Measurements from ENCODE around the gene SUN2.

Gene SUN2

DNA sequence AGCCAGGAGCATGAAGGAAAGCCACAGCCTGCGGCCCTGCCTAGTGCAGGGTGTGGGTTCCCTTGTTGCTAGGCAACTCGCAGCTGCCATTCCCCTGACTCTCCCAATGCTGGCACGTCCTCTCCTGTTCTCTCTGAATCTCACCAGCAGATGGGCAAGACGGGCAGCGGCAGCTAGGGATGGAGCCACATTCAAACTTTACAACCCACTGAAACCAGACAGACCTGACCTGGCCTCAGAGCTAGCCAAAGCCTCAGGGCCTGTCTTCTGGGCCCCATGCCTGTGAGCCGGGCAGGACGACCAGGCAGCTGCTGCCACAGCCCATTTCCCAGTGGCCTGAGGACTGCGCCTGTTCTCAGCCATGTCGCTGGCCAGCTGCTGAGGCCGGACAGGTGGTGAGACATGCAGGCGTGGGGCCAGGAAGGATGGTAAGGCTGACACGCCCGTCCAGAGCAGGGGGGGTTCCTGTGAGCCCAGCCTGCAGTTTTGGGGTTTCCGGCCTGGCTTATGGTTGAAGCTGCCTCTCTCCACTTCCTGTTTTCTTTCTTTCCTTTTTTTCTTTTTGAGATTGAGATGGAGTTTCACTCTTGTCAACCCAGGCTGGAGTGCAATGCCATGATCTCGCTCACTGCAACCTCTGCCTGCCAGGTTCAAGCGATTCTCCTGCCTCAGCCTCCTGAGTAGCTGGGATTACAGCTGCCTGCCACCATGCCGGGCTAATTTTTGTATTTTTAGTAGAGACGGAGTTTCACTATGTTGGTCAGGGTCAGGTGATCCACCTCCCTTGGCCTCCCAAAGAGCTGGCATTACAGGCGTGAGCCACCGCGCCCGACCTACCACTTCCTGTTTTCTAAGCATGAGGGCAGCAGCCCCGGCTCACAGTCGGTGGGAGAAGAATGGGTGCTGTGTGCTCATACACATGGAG lies 4.1 kb downstream of the SUN2 start:
- DNase-seq, result peak; percentile 40

DNA sequence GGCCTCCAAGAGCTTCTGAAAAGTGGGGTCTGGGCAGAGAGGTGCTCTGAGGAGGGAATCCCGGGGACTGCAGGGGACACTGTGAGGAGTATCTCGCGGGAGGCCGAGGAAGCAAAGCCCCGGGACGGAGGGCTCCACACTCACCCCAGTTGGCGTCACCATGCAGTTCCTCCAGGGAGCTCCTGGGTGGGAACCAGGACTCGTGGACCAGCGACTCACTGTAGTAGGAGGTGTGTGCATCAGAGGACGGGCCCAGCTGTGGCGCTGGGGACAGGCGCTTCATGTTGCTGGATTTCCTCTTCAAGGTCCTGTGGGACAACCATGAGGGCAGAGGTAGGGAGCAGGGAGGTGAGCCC lies 4.8 kb downstream of the SUN2 start:
- DNase-seq, result no peak

DNA sequence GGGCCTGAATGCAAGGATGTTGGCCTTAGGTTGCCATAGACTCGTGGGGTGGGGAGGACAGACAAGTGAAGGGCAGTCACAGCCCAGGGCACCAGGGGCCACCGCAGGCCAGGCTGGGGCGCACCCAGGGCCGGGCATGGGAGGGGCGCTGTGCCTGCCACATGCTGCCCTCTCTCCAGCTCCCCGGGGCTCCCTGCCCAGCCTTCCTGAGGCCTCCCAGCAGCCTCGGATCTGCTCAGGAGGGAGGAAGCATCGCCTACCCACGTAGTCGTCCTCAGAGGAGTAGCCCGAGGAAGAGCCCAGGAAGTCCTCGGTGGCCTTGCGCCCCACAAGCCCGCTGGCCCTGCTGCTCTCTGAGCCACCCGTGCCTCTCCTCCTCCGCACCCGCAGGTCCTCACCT lies 5.2 kb downstream of the SUN2 start:
- DNase-seq, result no peak

DNA sequence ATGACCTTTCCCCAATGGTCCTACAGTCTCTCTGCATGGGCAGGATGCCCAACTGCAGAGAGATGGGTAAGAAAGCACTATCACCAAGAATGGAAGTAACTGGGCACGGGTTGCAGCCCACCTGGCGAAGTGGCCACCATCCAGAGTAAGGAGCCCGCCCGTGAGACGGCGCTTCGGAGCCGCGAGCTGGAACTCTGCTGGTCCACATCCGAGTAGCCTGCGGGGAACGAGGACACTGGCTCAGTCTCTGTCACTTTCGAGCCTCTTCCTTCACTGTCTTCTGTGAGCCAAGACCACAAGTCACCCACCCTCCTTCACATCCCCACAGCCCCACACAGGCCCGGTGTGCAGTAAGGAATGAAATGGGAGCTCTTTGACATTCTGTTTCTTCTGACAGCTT lies 5.7 kb downstream of the SUN2 start:
- no peak for DNase-seq

DNA sequence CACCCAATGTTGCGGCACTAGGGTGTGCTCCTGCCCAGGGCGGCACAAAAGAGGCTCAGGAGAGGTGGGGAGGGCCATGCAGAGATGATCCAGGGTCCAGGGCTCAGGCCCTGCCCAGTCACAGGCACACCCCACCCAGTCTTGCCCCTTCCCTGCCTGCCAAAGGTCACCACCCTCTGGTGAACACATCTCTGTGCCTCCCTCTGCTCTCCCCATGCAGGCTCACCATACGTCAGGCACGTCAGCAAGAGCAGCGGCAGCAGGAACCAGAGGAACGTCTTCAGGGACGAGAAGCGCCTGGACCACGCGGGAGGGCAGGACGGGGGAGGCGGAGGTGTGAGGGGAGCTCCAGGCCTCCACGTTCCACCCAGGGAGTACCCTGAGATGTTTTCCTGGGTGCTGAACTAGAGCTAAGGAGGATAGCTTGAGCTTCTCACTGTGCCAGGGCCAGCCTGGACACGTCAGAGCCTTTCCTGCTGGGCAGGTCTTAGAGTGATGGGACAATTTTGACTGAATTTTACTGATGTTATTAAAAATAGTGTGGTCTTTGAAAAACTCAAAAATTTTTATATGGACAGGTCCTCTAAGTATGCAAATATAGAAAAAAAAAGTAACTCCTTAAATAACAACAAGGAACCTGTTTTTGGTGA lies 7.2 kb downstream of the SUN2 start:
- DNase-seq, result no peak

DNA sequence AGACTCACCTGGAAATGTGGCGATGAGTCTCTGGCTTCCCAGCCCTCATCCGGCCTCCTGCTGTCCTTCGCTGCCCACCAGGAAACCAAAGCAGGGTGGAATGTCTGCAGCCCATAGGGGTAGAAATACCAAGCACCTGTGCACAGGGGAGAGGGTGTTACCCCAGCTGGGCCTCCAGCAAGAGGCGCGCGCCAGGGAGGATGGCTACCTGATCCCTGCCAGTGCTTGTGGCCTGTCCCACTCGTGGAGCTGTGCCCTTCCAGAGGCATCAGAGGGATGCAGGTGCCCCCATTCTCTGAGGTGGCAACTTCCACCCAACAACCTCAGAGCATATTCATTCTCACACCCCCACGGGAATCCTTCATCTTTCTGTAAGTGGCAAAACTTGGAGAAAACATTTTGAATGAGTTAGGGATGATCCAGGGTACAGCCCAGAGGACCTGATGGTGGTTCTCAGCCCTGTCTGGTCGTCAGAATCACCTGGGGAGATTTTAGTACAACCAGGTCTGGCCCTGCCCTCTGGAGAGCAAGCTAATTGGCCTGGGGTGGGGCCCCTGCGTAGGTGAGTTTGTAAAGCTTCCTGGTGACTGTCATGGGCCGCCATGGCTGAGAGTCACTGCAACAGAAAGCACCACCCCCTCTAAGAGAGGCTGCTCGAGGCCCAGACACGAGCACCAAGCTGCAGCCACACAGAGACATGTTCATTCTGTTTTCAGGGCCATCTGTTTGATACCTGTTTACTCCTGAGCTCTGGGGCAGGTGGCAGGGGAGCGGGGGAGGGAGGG lies 9.9 kb downstream of the SUN2 start:
- no peak for DNase-seq

DNA sequence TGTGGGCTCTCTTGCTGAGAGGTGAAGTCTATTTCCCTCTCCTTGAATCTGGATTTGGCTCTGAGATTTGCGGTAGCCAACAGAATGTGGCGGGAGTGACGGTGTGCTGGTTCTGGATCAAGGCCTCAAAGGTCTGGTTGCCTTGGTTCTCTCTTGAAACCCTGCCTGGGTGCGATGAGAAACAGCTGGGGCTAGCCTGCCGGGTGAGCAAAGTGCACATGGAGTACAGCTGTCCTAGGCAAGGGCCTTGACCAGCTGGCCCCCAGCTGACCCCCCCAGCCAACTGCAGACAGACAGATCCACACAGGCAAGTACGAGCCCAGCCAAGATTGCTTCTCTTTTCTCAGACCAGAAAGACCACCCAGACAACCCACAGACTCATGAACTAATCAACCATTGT lies 10.8 kb downstream of the SUN2 start:
- no peak for DNase-seq

DNA sequence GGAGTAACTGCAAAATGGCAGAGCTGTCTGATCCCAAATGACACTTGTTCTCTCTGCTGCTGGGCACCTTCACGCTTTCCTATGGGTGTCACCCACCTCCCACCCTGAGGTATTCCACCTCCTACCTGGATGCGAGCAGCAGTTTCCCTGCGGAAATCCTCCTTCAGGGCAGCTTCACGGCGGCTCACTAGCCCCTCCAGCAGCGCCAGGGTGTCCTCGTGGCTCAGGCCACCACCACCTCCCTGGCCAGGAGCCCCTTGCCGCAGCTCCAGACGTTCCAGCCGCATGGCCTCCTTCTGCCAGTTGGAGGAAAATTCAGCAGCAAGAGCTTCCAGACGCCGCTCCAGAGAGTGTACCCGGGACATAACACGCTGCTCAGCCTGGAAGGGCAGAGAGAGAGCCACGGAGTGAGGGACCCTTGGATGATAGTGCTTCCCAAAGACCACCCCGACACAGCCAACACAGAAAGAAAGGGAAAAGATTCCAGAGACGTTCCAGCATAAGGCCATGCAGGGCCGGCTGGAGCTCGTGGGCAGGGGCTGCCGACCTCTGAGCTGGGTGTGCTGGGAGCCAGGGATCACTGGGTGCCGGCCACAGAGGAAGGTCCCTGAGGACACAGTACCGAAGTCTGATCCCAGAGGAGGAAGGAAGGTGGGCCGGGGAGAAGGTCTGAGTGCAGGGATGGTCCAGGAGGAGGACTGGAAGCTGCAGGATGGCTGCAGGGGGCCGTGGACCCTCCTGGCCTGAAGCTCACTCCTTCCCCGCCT lies 13.4 kb downstream of the SUN2 start:
- no peak for DNase-seq

DNA sequence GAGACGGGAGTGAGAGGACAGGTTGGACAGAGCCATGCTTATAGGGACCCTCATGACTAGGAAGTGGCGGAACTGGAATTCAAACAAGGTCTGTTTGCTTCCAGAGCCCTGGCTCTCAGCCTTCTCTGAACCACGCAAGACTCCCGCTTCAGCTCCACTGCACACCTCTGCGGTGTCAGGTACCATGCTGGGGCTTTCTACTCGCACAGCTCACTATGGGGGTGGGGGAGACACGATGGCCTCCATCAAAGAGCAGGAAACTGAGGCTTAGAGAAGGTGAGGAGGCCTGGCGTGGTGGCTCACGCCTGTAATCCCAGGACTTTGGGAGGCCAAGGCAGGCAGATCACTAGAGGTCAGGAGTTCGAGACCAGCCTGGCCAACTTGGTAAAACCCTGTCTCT lies 14.2 kb downstream of the SUN2 start:
- DNase-seq, result no peak

DNA sequence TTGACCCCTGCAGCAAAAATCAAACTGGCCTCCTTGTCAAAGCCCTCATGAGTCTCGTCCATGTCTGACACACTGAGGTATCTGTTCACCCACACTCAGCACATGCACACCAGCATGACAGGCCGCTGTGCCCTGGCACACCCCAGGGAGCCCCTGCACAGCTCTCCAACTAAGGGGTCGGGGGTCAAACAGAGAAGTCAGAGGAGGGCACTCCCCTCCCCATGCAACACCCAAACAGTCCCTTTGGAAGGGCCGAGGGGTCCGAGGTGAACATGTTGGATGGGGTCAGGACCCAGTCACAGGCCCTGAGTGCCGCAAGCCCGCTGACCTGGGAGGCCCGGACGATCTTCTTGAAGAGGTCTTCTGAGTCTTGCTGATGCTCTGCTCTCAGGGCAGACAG lies 14.6 kb downstream of the SUN2 start:
- no peak for DNase-seq

DNA sequence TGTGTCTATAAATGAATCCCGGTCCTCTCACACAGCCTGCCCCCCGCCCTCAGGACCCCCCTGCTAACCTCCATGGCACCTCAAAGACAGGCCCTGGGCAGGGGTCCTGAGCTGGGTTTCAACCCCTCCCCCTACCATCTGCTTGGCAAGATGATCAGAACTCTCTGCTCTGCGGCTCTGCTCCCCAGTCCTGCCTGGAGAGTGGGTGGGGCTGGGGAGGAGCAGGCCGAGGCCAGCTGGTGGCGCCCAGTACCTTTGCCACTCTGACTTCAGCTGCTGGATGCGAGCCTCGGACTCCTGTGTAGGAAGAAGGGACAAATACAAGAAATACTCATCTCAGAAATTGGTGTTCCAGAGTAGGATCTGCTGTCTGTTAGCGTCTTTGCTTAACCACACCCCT lies 15.0 kb downstream of the SUN2 start:
- no peak for DNase-seq

DNA sequence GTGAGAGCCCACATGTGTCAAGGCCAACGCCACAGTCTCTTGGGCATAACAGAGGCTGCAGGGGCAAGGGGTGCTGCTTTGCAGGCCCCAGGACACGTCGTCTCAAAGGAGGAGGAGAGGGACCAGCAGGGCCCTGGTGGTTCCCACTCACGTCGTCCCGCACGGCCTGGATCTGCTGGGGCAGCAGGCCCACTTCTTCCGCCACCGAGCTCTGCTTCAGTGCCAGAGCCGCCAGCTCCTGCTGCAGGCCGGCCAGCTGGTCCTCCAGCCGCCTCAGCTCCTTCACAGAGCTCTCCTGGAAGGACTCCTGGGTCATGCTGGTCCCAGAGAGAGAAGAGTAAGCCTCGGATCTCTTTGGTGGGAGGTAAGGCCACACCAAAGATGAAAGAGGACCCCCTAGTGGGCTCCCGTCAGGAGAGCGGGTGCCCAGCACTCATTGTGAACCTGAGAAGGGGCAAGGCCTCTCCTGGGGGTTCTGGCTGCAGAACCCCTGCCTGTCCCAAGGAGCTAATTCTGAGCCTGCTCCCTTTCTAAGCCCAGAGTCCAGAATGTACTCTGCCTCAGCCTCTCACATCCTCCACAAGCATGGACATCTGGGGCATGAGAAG lies 15.6 kb downstream of the SUN2 start:
- no peak for DNase-seq

DNA sequence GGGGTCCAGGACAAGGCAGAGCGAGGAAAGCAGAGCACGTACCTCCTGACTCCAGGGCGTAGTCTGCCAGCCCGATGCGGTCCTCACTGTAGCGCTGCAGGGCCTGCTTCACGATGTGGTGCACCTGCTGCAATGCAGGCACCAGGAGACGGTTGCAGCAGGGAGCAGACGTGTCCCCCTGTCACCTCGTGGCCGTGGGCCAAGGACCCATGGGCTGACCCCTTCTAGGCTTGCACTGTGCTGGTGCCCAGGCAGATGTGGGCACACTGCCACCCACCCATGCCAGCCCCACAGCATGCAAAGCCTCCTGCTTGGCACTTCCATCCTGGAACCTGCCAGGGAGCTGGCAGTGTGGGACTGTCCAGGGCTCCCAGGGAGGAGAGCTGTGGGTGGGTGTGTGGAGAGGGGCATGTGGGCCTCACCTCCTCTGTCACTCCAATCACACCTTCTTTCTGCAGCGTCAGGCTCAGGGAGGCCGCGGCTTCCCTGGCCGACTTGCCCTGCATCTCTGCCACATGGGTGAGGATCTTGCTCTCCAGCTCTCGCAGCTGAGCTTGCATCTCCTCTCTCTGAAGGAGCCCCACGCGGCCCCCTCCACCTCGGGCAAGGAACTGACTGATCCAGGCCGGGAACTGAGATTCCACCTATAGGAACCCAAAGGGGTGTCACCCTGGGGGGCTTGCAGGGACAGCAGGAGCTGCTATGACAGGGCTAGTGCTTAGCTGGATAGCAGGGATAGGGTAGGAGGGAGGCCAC lies 16.3 kb downstream of the SUN2 start:
- DNase-seq, result no peak

DNA sequence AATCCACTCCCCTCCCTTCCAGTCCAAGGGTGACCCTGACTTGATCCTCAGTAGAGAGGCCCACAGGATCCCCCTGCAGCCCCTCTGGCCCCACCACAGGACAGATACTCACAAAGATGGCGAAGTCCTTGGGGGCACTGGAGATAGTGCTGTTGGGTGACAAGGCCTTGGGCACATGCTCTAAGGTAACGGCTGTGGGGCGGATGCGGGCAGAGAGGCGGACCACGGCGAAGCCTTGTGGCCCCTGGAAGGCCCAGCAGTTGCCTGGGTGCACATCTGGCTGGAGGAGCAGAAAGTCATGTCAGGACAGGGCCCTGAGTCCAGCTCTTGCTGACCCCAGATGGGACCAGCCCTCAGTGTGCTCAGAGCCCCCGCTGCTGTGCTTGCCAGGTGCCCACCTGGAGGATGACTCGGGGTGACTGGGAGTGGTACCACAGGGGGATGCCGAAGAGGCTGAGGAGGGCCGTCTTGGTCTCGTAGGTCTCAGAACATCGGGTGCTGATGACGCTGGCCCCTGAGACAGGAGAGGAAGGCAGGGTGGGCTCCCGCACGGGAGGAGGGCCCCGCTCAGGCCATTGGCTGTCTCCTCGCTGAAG lies 17.2 kb downstream of the SUN2 start:
- DNase-seq, result no peak

DNA sequence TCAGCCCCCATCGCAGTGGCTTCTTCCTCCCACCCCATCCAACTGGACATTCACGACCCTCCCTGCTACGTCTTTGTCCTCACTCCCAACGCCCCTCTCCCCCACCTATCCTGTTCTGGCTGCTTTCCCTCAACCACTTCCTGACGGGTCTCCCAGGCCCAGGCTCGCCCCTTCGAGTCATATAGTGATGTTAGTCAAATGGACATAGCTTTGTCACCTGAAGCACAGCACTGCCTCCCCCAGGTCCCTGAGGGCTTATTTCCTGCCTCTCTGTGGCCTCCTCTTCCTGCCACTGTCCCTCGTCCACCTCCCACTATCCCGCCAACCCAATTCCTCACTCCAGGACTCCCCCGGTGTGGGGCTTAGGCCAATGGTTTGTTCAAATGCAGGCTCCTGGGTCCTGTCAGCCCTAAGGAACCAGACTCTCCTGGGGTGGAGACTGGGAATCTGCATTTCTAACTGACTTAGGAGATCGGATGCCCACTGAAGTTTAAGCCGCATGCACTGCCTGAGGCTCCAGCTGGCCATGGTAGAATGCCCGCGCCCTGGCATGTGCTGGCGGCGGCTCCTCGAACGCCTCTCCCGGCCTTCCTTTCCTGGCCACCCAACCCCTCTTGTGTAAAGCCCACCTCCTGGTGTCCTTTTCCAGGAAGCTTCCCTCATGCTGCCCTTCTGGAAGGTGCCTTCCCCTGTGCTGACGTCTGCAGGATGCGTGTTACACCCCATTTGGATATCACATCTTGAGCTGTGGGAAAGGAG lies 18.3 kb downstream of the SUN2 start:
- DNase-seq, result no peak

DNA sequence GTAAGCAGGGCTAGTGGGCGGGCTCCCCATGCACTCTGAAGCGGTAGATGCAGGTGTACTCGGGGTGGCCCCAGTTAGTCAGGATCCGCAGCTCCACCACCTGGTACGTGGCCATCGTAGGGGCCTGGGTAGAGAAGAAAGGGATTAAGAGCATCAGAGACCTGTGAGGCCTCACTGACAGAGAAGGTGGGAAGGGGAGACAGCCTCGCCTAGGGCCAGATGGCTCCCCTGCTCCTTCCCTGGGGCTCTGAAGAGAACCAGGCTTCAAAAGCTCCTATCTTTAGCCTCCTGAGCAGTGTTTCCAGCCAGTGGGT lies 19.6 kb downstream of the SUN2 start:
- DNase-seq, result no peak

DNA sequence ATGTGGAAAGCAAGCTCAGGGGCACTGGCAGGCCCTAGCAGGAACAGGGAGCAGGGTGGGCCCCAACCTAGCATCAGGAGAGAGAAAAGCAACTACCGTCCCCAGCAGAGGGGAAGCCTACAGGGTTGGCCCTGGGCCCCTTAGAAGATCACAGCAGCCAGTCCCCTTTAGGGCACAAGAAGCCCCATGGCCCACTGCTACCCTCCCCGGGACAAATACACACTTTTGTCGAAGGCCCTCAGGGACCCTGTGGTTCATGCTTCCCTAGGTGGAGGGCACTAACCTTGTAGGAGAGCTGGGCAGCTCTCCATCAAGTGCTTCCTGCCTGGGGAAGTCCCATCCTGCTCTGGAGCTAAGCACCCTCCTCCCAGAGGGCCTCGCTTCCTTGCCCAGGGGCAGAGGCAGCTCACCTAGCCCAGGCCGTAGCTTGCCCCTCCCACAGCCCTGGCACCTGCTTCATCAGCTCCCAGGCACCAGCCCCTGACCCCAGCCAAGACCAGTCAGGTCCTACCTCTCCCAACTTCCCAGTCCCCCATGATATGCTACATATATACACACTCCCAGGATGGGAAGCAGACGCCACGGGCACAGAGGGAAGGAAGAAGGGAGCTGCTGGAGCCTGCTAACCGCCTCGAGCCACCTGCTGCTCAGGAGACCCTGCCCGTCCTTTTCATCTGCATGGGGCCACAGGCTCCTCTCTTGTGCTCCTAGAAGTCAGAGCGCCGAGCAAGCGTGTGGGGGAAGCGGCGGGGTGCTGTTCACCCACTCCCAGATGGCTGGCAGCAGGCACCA lies 20.1 kb downstream of the SUN2 start:
- DNase-seq, result no peak

DNA sequence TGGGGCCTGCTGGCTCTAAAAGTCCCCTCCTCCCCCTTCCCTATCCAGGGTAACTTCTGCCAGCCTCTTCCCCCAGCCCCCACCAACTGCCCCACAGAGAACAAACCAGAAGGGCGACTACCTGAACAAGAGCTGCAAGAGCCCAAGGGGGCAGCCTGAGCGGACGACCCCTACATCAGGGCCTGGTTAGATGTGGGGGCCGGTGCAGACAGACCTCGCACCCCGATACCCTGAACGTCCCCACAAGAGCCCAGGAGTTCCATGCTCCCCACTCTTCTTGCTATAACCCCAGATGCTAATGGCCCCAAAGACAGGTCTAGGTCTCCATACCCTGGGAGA lies 20.7 kb downstream of the SUN2 start:
- no peak for DNase-seq

DNA sequence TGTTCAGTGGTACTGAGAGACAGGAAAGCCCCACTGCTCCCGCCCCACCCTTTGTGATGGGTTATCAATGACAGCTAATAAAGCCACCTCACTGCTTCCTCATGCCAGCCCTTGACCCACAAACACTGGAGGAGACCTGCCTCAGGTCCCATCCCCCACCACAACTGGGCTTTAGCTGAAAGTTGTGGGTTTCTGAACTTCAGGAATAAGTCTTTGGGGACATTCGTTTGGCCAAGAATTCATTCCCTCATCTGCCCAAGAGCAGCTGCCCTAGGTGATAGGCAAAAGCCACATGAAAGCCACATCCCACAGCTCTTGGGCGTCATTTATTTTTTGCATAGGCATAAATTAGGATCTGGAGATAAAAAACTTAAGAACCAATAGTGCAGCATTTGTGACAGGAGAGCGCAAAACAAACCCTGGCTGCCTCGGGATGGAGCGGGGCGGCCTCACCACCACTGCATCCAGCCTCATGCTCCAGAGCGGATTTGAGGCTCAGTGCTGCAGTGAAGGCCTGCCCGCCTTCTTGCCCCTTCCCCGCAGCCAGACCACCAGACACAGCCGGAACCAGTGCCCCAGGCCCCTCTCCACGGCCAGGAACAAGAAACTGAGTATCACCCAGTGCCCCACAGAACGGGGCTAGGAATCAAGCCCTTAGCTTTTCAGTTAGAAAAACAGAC lies 21.2 kb downstream of the SUN2 start:
- DNase-seq, result no peak
